Astrocyte (in vitro differentiated cells and primary cell): ENCODE measurements around the gene NDUFAF5.

Experiments
- EZH2 ChIP-seq: IDR thresholded peaks from 2 replicates; pipeline ENCODE4 v1.6.1; 2012; ENCODE audit warnings: mild to moderate bottlenecking, low read length, inconsistent platforms; ENCODE audit not compliant: insufficient read depth
- TF ChIP-seq, protein P1 (sequence below): IDR thresholded peaks from 2 replicates; pipeline ENCODE4 v1.5.1; 2011; ENCODE audit warnings: low read depth, mild to moderate bottlenecking, inconsistent platforms, low read length, moderate library complexity; ENCODE audit not compliant: insufficient read depth

DNA sequence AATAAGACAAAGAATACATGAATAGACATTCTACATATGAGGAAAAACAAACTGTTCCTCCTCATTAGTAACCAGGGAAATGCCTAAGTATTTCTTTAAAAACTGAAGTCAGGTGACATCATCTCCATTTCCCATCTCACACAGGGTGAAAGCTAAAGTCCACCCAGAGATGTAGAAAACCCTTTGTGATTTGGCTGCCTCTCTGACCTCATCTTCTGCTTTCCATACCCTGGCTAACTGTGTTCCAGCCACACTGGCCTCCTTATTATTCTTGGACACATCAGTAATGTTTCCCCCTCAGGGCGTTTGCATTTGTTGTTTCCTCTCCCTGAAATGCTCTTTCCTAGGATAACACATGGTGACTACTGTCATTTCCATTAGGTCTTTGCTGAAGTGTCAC lies 40.5 kb upstream of the NDUFAF5 start:
- TF ChIP-seq, protein P1, sequence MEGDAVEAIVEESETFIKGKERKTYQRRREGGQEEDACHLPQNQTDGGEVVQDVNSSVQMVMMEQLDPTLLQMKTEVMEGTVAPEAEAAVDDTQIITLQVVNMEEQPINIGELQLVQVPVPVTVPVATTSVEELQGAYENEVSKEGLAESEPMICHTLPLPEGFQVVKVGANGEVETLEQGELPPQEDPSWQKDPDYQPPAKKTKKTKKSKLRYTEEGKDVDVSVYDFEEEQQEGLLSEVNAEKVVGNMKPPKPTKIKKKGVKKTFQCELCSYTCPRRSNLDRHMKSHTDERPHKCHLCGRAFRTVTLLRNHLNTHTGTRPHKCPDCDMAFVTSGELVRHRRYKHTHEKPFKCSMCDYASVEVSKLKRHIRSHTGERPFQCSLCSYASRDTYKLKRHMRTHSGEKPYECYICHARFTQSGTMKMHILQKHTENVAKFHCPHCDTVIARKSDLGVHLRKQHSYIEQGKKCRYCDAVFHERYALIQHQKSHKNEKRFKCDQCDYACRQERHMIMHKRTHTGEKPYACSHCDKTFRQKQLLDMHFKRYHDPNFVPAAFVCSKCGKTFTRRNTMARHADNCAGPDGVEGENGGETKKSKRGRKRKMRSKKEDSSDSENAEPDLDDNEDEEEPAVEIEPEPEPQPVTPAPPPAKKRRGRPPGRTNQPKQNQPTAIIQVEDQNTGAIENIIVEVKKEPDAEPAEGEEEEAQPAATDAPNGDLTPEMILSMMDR = no peak
- no peak for TF ChIP-seq EZH2
